Renal cortical epithelial cell (primary cell): ENCODE measurements around the gene SRP68. TPM values are rescaled to one million over a fixed set of nuclear protein-coding genes. Genes with fewer than 3 reads are reported as not detected.
A peak's percentile ranks its signal among the peaks of the same experiment; 100 is the strongest.
"Not testable (repeated sequence)": the region's sequence is repeated elsewhere in the genome, so short reads cannot be mapped to it uniquely, and the experiment has no call there.

Experiments used
- DNase-seq: peaks from one replicate; pipeline ENCODE4 v3.0.0-alpha.2; 2011; ENCODE audit warnings: low read depth
- total RNA-seq: library from RNA; depleted of rRNA; stranded (reverse); fragments of >200 nt; gene quantifications from 2 replicates; pipeline ENCODE4 v1.2.3, GENCODE V29; 2014

The SRP68 gene
- total RNA-seq, 1 donor from 2014 or later: 85.4 TPM

DNA sequence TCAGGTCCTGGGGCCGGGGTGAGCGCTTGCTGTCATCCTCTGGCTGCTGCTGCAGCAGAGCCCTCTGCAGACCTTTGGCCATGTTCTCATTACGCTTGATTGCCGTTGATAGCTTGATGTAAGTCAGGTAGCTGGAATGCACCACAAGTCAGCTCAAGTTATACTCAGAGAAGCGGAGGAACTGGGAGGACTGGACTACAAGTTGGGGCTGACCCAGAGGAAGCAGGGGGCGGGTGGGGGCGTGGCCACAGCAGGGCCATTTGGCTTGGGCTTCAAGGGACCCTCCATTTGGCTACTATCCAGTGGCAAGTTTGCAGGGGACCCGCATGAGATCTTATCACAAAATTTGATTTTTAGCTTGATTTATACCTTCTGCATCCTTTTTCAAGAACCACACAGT lies 26.3 kb downstream of the SRP68 start:
- no peak for DNase-seq

- DNase-seq: not testable (repeated sequence)
Measured at GRCh38 chr17:76044475-76045007, 27.8 kb downstream of the SRP68 start.

GRCh38 chr17:76042868-76043267 lies 29.4 kb downstream of the SRP68 start:
- not testable (repeated sequence) for DNase-seq

- no peak for DNase-seq
Measured at GRCh38 chr17:76040376-76040775, 31.9 kb downstream of the SRP68 start.

- no peak for DNase-seq
Measured at GRCh38 chr17:76039121-76039520, 33.2 kb downstream of the SRP68 start.

GRCh38 chr17:76038050-76038449 lies 34.3 kb downstream of the SRP68 start:
- DNase-seq: peak; percentile 28

DNA sequence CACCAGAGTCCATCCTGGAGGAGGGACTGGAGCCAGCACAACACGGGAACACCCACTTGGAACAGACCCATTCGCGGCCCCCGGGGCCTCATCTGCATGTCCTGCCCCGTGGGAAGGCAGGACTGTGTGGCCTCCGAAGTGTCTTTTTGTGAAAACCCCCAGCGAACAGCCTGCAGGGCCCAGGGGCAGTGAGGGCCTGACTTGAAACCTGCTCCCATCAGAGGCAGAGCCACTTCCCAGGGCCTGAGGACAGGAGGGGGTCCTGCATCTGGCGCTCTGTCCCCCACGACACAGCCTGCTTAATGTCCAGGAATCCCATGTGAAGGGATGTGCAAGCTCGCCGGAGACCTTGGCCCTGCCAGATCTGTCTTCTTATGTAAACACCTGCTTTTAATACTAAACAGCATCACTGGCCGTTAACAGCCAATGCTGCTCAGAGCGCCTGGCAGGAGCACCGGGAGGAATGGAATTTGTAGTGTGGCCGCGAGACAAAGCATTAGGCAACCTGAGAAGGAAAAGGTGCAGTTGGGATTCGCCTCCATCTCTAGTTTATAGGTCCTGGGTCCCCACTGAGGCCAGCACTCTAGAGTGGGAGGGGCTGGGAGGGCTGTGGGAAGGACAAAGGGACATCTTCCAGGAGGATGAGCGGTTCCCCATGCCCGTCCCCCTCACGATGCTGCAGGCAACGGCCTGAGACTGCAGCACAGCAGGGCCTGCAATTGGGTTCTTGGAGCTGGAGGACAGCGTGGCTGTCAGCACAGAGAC lies 35.6 kb downstream of the SRP68 start:
- DNase-seq: no peak

DNA sequence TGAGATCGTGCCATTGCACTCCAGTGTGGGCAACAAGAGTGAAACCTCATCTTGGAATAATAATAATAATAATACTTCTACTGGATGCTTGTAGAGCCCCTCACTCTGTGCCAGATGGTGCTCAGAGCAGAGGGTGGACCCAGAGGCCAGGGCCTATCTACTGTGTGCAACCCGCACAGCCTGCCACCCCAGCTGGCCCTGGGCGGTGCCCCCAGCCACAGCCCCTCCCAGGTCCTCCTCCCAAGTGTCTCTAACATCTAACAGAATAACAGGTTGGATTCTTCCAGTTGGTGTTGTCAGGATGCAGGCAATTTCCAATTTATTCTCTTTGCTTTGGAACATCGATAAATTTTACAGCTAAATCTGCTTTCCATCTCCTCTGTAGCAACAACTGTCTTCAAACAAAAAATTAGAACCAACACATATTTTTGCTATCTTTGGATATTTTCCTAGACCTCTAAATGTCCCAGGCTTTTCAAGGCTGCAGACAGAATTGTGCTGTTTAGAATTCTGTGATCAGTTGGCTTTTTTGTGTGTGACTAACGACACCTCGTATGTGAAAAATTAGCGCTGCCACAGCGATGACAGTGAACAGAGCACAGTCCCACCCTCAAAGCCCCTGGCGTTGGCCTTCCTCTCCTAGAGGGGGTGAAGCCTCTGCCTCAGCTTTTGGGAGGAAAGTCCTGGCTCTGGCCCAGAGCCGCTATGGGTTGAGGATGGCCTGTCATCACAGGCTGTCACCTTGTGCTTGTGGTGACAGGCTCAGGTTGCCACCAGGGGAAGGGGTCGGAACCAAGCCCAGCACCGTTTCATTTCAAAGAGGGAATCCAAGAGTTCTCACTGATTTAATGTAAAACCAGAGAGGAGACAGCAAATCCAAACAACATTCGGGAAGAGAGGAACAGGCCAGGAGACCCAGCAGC lies 37.6 kb downstream of the SRP68 start:
- no peak for DNase-seq

GRCh38 chr17:76033139-76033538 lies 39.2 kb downstream of the SRP68 start:
- DNase-seq: no peak

DNA sequence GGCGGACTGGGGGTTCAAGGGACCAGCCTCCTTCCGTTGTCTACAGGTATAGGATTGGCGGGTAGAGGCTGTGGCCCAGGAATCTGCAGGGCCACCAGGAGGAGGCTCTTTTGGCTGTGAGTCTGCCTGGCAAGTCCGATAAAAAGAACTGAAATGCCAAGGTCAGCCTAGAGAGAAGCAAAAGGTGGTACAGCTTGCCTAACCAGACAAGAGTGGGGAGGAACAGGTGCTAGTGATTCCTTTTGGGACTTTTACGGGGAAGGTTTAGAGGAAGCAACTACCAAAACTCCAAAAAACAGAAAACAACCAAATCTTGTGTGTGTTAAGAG lies 39.6 kb downstream of the SRP68 start:
- no peak for DNase-seq

- DNase-seq: no peak
Measured at GRCh38 chr17:76032073-76032779, 40.1 kb downstream of the SRP68 start.

DNA sequence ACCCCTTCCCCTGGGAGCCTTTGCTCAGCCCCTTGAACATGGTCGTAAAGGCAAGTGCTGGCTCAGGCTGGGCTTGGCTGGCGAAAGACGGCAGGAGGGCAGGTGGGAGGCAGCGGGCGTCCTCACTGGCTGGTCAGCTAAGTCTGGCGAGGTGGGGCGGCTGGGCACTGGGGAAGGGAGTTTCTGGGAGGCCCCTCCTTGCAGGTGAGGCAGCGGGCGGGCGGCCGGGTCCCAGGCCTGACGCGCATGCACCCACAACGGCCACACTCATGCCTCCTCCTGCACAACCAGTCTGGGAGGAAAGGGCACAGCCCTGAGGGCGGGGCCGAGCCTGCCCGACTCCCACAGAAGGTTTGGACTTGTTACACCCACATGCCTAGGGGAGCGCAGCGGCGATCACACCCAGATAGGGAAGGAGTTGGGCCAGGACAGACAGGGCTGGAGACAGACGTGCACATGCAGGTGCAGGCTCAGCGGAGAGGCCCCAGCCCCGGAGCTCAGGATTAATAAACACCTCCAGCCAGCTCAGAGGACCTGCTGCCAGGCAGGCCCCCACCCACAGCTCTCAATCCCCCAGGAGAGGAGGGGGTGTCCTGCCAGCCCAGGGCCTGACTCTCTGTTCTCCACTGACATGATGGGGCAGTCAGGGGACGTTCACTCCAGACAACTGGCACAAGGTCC lies 45.0 kb downstream of the SRP68 start, which contains the start of gene EVPL:
TSS of gene EVPL (minus strand) at position 148 of the 681 bp plus-strand sequence. CDS start at position 40, 108 bp downstream.
- DNase-seq: peak; percentile 53

DNA sequence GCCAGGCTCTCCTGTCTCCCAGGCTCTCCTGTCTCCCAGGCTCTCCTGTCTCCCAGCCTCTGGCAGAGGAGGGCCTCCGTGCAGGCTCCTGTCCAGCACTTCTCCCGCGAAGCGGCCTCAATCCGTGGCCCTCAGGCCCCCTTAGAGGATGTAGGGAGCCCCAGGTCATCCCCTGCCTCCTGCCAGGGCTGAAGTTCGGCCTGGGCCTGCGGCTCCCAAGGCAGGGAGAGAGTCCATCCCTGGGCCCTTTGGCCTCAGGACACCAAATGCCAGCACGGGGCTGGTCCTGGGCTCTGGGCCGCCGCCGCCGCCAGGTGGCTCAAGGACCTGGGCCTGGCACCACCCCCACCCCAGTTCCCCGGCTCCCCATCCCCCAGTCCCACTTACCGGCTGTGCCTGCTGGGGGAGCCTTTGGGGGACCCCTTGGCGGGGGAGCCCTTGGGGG lies 45.6 kb downstream of the SRP68 start:
- no peak for DNase-seq

DNA sequence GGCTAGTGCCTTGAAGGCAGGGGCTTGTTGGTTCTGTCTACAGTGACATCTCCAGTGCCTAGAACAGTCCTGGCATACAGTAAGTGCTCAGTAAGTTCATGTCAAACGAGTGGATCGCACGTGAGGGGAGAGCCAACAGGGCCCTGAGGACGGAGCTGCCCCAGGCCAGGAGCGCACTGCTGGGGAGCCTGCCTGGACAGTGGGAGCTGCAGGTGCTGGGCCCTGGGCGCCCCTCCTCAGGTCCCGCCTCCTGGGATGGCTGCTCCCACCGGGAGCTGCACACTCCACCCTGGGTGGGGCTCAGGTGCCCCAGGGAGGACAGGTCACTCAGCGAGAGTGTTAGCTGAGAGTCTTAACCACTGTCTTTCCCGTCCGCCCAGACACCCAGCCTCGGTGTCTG lies 47.0 kb downstream of the SRP68 start:
- no peak for DNase-seq

DNA sequence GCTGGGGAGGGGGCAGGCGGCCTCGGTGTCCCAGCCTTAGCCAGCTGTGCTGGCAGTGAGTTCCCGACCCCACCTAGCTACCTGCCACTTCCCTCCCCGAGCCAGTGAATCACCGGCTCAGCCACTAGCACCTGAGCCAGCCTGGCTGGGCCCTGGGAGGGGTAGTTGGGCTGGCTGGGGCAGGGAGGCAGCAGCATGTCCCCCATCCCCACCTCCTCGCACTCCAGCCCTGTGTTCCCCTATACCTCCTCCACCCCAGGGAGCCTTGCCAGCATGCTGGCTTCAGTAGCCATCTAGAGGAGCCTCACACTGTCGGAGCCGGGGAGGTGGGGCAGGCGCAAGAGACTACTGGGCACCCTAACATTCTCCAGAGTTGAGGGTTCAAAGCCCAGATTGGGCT lies 48.0 kb downstream of the SRP68 start:
- DNase-seq: no peak

DNA sequence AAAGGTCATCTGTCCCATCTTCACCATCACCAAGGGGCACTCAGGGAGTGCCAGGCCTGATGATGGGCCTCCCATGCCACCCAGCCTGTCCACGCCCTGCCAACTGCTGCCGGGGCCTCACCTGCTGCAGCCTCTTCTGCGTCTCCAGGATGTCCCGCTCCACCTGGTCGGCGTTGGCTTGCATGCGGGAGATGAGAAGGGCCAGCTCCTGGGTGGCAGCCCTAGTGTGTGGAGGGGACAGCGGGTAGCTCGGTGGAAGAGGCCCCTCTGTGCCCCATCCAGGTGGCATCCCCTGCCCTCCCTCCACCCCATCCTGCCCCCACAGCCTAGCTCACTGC lies 48.4 kb downstream of the SRP68 start:
- DNase-seq: no peak

- DNase-seq: no peak
Measured at GRCh38 chr17:76022973-76023899, 49.1 kb downstream of the SRP68 start.

DNA sequence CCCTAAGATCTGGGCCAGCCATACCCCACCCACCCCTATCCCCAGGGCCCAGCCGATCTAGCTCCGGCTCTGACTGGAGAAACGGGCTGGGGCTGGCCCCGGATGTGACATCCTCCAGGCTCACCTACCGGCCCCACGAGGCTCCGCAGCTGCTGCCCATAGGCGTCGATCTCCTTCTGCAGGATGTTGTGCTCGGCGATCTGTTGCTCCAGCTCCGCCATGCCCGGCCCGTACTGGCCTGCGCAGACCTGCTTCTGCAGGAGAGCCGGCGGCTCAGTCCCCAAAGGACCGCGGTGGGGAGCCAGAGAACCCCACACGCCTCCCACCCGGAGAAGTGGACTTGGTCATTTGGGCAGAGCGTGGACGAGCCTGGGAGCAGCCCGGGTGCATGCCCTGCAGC lies 50.0 kb downstream of the SRP68 start:
- DNase-seq: no peak

DNA sequence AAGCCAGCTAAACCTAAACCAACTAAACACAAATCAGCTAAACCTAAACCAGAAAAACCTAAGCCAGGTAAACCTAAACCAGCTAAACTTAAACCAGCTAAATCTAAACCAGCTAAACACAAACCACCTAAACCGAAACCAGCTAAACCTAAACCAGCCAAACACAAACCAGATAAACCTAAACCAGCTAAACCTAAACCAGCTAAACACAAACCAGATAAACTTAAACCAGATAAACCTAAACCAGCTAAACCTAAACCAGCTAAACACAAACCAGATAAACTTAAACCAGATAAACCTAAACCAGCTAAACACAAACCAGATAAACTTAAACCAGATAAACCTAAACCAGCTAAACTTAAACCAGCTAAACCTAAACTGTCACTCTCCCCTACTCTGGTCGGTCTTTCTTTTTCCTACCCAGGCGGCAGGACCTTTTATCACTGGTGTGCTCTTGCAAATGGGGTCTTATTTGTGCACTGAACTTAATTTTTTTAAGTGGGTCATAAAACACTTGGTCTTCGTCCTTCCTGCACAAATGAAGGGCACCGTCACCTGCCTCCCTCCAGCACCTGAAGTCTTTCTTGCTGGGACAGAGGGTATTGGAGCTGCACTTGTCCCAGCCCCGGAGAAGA lies 52.4 kb downstream of the SRP68 start:
- DNase-seq: no peak

DNA sequence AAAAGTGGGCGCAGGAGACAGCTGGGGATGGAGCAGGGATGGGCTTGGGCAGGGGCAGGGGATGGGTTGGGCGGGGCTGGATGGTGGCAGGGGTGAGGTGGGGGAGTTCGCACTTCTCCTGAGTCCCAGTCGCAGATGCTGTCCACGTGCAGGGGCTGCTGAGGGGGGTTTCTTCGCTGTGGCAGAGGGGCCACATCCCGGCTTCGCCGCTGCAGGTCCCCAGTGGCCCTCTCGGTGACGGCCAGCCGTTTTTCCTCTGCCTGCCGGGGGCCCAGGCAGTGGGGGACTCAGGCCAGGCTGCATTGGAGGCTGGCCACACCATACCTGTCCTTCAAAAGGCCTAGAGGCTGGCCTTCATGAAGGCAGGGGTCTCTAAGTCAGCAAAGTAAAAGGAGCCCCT lies 53.5 kb downstream of the SRP68 start:
- no peak for DNase-seq
